Uterus (tissue), 2 donors: ENCODE data around the gene ELP1.

Experiments
- POLR2A ChIP-seq, 2 donors: fragments of 450-650 bp; IDR thresholded peaks; one replicate each; pipeline ENCODE4 v1.6.1; 2016; ENCODE audit warnings: antibody characterized with exemption in 2 of 2, mild to moderate bottlenecking in 1 of 2, moderate library complexity in 1 of 2
- TF ChIP-seq, protein P1 (sequence below), 4 experiments: fragments of 200-600 bp in 2 of 4; fragments of 450-650 bp in 2 of 4; sonication (generic) in 2 of 4; IDR thresholded peaks; one replicate each; pipeline ENCODE4 v1.5.1; 2016 to 2019; ENCODE audit warnings: antibody characterized with exemption in 4 of 4, mild to moderate bottlenecking in 2 of 4, moderate library complexity in 1 of 4

- TF ChIP-seq, protein P1, sequence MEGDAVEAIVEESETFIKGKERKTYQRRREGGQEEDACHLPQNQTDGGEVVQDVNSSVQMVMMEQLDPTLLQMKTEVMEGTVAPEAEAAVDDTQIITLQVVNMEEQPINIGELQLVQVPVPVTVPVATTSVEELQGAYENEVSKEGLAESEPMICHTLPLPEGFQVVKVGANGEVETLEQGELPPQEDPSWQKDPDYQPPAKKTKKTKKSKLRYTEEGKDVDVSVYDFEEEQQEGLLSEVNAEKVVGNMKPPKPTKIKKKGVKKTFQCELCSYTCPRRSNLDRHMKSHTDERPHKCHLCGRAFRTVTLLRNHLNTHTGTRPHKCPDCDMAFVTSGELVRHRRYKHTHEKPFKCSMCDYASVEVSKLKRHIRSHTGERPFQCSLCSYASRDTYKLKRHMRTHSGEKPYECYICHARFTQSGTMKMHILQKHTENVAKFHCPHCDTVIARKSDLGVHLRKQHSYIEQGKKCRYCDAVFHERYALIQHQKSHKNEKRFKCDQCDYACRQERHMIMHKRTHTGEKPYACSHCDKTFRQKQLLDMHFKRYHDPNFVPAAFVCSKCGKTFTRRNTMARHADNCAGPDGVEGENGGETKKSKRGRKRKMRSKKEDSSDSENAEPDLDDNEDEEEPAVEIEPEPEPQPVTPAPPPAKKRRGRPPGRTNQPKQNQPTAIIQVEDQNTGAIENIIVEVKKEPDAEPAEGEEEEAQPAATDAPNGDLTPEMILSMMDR (IDR thresholded peaks at IDR 0.05): no peak
- no peak for TF ChIP-seq POLR2A (IDR thresholded peaks at IDR 0.05)
These were observed 96.4 kb downstream of the ELP1 start for GRCh38 chr9:108837530-108837929.
